ENCODE data around the gene MAPK14. TPM values are rescaled to one million over a fixed set of nuclear protein-coding genes. Genes with fewer than 3 reads are reported as not detected.
"Not testable (repeated sequence)": the region's sequence is repeated elsewhere in the genome, so short reads cannot be mapped to it uniquely, and the experiment has no call there.

The MAPK14 gene
- total and polyA plus RNA-seq, 2 of the 4 experiments (the other 2 are of a cell fraction): 28.4 to 74.4 TPM

GRCh38 chr6:36129334-36129733 is 101.7 kb downstream of the MAPK14 start:
- H4K91ac ChIP-seq (ENCODE audit: insufficient read depth, low read depth, low read length); CTCF ChIA-PET; H3K27me3 ChIP-seq (ENCODE audit: control insufficient read depth, insufficient read depth, low read length); H3K23ac ChIP-seq (ENCODE audit: low read depth, low read length); dilution Hi-C loops (cut with HindIII; ENCODE audit: low sequenced_read_pairs, unreplicated experiment); H4K8ac ChIP-seq (ENCODE audit: low read depth in 2 of 2, low read length in 2 of 2); H3K4me2 ChIP-seq (ENCODE audit: low read depth, low read length); H2BK5ac ChIP-seq (ENCODE audit: low read depth, low read length, poor library complexity, severe bottlenecking); H2BK20ac ChIP-seq (ENCODE audit: low read depth, low read length); H3K9me3 ChIP-seq (ENCODE audit: control insufficient read depth, insufficient read depth, low read length); H4K20me1 ChIP-seq (ENCODE audit: insufficient read depth, low read length); intact Hi-C loops (cut with micrococcal nuclease); H3K18ac ChIP-seq (ENCODE audit: low read depth, low read length); H3K9ac ChIP-seq (ENCODE audit: low read depth, low read length); H2AK9ac ChIP-seq (replicated peaks; ENCODE audit: low read depth, low read length, poor library complexity); H2BK15ac ChIP-seq (ENCODE audit: low read depth, low read length); H2AFZ ChIP-seq (replicated peaks; ENCODE audit: low read length, poor library complexity); H3K4ac ChIP-seq (ENCODE audit: low read depth, low read length); H3K56ac ChIP-seq (ENCODE audit: extremely low read depth, insufficient read depth, low read length); POLR2A ChIA-PET (ENCODE audit: unreplicated experiment); H3K4me3 ChIP-seq (ENCODE audit: insufficient read depth, low read depth, low read length); H3K14ac ChIP-seq (replicated peaks; ENCODE audit: low read depth, low read length); H4K5ac ChIP-seq (ENCODE audit: low read depth, low read length); BruUV-seq (replicated peaks); H3K27ac ChIP-seq (ENCODE audit: insufficient read depth, low read length); ATAC-seq (ENCODE audit: low read depth); DNase-seq; H2BK120ac ChIP-seq (ENCODE audit: low read depth, low read length); H2AK5ac ChIP-seq (ENCODE audit: low read depth, low read length); H3K36me3 ChIP-seq (ENCODE audit: control insufficient read depth, insufficient read depth, low read length): not testable (repeated sequence)
- in situ Hi-C loops (cut with MboI; ENCODE audit: low sequenced_read_pairs): loop anchor here (5.0 kb wide), 1 partner anchor 228 kb away; no protein-coding TSS in a partner anchor
- peaks cover 35% of the 10 kb centered on the region for H3K4me1 ChIP-seq (ENCODE audit: control insufficient read depth, insufficient read depth, low read length)
- peaks cover 30% of the 10 kb centered on the region for H3K9me1 ChIP-seq (ENCODE audit: insufficient read depth, low read length)
- peaks cover 0 to 18% of the 10 kb centered on the region in 2 experiments; a peak in 1 of 4 replicates for H3K79me1 ChIP-seq (ENCODE audit: low read depth in 1 of 2, low read length in 2 of 2)
- WGBS, 2 experiments (ENCODE audit: extremely low coverage in 2 of 2, insufficient read length in 1 of 2): no CpG with 5 or more reads among the region's 16 CpGs
